HCT116 (cell line): ENCODE measurements around the gene CPLX3.

ENCODE experiments used
- EGR1 ChIP-seq: IDR thresholded peaks from 2 replicates; pipeline ENCODE4 v1.6.1; 2012; ENCODE audit warnings: low read depth
- POLR2A ChIP-seq: IDR thresholded peaks from 2 replicates; pipeline ENCODE4 v1.7.0; 2011; ENCODE audit warnings: borderline replicate concordance; ENCODE audit not compliant: insufficient read depth, insufficient read length; ENCODE audit errors: extremely low read depth
- REST ChIP-seq: IDR thresholded peaks from 2 replicates; pipeline ENCODE4 v1.6.1; 2012; ENCODE audit warnings: low read depth
- SP1 ChIP-seq: IDR thresholded peaks from 2 replicates; pipeline ENCODE4 v1.6.1; 2012; ENCODE audit warnings: low read depth
- TF ChIP-seq, protein P1 (sequence below), 3 experiments: fragments of 200-600 bp in 1 of 3; sonication (generic) in 1 of 3; IDR thresholded peaks in 2 of 3; conservative IDR thresholded peaks in 1 of 3; 2 replicates each; pipeline ENCODE4 v1.5.1; 2012 to 2017; ENCODE audit warnings: low read depth in 2 of 3, low read length in 2 of 3, antibody characterized with exemption in 1 of 3, borderline replicate concordance in 1 of 3, control low read depth in 1 of 3, mild to moderate bottlenecking in 1 of 3, mixed read lengths in 1 of 3, mixed run types in 1 of 3, moderate library complexity in 1 of 3; ENCODE audit not compliant: insufficient read depth in 1 of 3

- TF ChIP-seq, protein P1, sequence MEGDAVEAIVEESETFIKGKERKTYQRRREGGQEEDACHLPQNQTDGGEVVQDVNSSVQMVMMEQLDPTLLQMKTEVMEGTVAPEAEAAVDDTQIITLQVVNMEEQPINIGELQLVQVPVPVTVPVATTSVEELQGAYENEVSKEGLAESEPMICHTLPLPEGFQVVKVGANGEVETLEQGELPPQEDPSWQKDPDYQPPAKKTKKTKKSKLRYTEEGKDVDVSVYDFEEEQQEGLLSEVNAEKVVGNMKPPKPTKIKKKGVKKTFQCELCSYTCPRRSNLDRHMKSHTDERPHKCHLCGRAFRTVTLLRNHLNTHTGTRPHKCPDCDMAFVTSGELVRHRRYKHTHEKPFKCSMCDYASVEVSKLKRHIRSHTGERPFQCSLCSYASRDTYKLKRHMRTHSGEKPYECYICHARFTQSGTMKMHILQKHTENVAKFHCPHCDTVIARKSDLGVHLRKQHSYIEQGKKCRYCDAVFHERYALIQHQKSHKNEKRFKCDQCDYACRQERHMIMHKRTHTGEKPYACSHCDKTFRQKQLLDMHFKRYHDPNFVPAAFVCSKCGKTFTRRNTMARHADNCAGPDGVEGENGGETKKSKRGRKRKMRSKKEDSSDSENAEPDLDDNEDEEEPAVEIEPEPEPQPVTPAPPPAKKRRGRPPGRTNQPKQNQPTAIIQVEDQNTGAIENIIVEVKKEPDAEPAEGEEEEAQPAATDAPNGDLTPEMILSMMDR (IDR thresholded peaks at IDR 0.05 in 2 of 3, conservative IDR thresholded peaks at IDR 0.05 in 1 of 3; ENCODE audit: borderline replicate concordance in 1 of 3, insufficient read depth in 1 of 3, low read depth in 2 of 3, low read length in 2 of 3) = 0 out of 6 replicates have a peak, but pooled peaks of 1 of the 3 experiments have one; percentile 15
- TF ChIP-seq SP1 (no peak), POLR2A (no peak), EGR1 (no peak), REST (no peak)
Observed at GRCh38 chr15:74839526-74840395, 13.3 kb downstream of the CPLX3 start.
